ENCODE measurements around the gene GAGE10. TPM values are rescaled to one million over a fixed set of nuclear protein-coding genes. Genes with fewer than 3 reads are reported as not detected.
"Not testable (repeated sequence)": the region's sequence is repeated elsewhere in the genome, so short reads cannot be mapped to it uniquely, and the experiment has no call there.

The GAGE10 gene
- total and polyA plus RNA-seq, 4 experiments from 2014 or later: not detected

DNA sequence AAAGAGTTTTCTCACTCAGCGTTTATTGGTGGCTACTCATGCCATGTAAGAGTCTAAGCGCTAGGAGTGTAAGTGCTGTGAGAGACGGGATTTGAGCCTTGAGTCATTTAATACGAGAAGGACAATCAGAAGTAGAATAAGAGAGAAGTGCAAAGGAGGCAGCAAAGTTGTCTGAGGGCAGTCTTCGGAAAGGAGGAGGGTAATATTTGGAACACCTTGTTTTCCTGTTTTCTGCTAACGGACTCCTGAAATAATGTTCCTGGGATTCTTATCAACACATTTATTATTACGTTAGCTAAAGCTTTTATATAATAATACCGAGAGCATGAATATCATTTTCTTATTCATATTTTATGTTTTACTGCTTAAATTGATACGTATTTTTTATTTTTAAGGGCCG lies 42.0 kb downstream of the GAGE10 start:
- H3K4me1 ChIP-seq (ENCODE audit: insufficient read depth, low read length); CTCF ChIA-PET (ENCODE audit: partially characterized antibody); H3K36me3 Mint-ChIP-seq; H3K4me3 Mint-ChIP-seq; H3K4me1 Mint-ChIP-seq; H3K27ac ChIP-seq (ENCODE audit: low read depth, low read length); H3K4me3 ChIP-seq (ENCODE audit: low read length in 2 of 2); H3K27me3 ChIP-seq (ENCODE audit: insufficient read depth, low read length); H3K27me3 Mint-ChIP-seq; H3K27ac Mint-ChIP-seq; H3K36me3 ChIP-seq (ENCODE audit: insufficient read depth, low read length); intact Hi-C loops (cut with micrococcal nuclease); H3K9me3 Mint-ChIP-seq; POLR2A ChIA-PET (ENCODE audit: partially characterized antibody); DNase-seq; H3K9me3 ChIP-seq (ENCODE audit: control insufficient read depth in 1 of 2, low read length in 2 of 2): not testable (repeated sequence)

DNA sequence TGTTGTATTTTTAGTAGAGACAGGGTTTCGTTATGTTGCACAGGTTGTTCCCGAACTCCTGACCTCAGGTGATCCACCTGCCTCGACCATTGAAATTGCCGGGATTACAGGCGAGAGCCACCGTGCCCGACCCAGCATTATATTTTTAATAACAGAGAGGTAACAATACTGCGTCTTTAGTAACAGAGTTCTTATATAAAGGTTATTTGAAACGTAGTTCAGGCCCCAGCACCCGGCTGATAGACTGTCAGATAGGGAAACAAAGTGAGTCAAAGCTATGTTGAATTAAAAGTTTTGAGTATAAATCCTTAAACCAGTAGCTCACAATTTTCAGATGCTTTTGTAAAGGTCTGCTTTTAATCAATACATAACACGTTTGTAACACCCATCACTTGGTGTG lies 42.7 kb downstream of the GAGE10 start:
- POLR2A ChIA-PET (ENCODE audit: partially characterized antibody); H3K4me3 Mint-ChIP-seq; H3K4me3 ChIP-seq (ENCODE audit: low read length in 2 of 2); H3K27me3 ChIP-seq (ENCODE audit: insufficient read depth, low read length); CTCF ChIA-PET (ENCODE audit: partially characterized antibody); H3K9me3 ChIP-seq (ENCODE audit: control insufficient read depth in 1 of 2, low read length in 2 of 2); H3K4me1 ChIP-seq (ENCODE audit: insufficient read depth, low read length); H3K27me3 Mint-ChIP-seq; H3K36me3 ChIP-seq (ENCODE audit: insufficient read depth, low read length); intact Hi-C loops (cut with micrococcal nuclease); H3K36me3 Mint-ChIP-seq; H3K27ac ChIP-seq (ENCODE audit: low read depth, low read length); H3K4me1 Mint-ChIP-seq; H3K27ac Mint-ChIP-seq; DNase-seq; H3K9me3 Mint-ChIP-seq: not testable (repeated sequence)

Other genes with a start within 250 kb of the GAGE10 start
- gene CCDC120, start 244.6 kb upstream of the GAGE10 start, total RNA-seq: 10 to 100 TPM in 1 of 2 experiments, 1 to 10 TPM in 1; 9.8 to 10.6 TPM
- gene CCDC120, start 244.6 kb upstream of the GAGE10 start, polyA plus RNA-seq: under 1 TPM; 0.19 to 0.94 TPM
- 10 to 100 TPM; 25.4 to 28.9 TPM for gene PRAF2, start 229.6 kb upstream of the GAGE10 start, total RNA-seq
- gene PRAF2, start 229.6 kb upstream of the GAGE10 start, polyA plus RNA-seq: 10 to 100 TPM; 29.3 to 60.1 TPM
- 100 to 1,000 TPM; 102 to 126 TPM for gene WDR45, start 223.8 kb upstream of the GAGE10 start, total RNA-seq
- gene WDR45, start 223.8 kb upstream of the GAGE10 start, polyA plus RNA-seq: 10 to 100 TPM; 43.2 to 57.3 TPM
- 10 to 100 TPM; 20.0 to 20.7 TPM for gene GPKOW, start 179.9 kb upstream of the GAGE10 start, total RNA-seq
- gene GPKOW, start 179.9 kb upstream of the GAGE10 start, polyA plus RNA-seq: 10 to 100 TPM; 23.6 to 37.2 TPM
- gene MAGIX, start 140.9 kb upstream of the GAGE10 start, total RNA-seq: 1 to 10 TPM; 1.6 to 2.2 TPM
- gene MAGIX, start 140.9 kb upstream of the GAGE10 start, polyA plus RNA-seq: under 1 TPM; 0.21 to 0.94 TPM
- 100 to 1,000 TPM; 132 to 146 TPM for gene PLP2, start 131.7 kb upstream of the GAGE10 start, total RNA-seq
- 100 to 1,000 TPM; 228 to 334 TPM for gene PLP2, start 131.7 kb upstream of the GAGE10 start, polyA plus RNA-seq
- 10 to 100 TPM; 12.0 to 12.3 TPM for gene PRICKLE3, start 117.3 kb upstream of the GAGE10 start, total RNA-seq
- gene PRICKLE3, start 117.3 kb upstream of the GAGE10 start, polyA plus RNA-seq: 1 to 10 TPM in 1 of 2 donors, under 1 TPM in 1; 0.73 to 4.5 TPM
- gene SYP, start 103.5 kb upstream of the GAGE10 start, total RNA-seq: under 1 TPM; 0.50 to 0.73 TPM
- under 1 TPM in 1 of 2 donors, not detected in 1; 0.32 TPM for gene SYP, start 103.5 kb upstream of the GAGE10 start, polyA plus RNA-seq
- 1 to 10 TPM; 1.2 to 1.3 TPM for gene CACNA1F, start 70.3 kb upstream of the GAGE10 start, total RNA-seq
- gene CACNA1F, start 70.3 kb upstream of the GAGE10 start, polyA plus RNA-seq: under 1 TPM in 1 of 2 donors, not detected in 1; 0.03 TPM
- 10 to 100 TPM; 27.1 to 27.7 TPM for gene CCDC22, start 68.2 kb upstream of the GAGE10 start, total RNA-seq
- 10 to 100 TPM; 22.6 to 33.1 TPM for gene CCDC22, start 68.2 kb upstream of the GAGE10 start, polyA plus RNA-seq
- gene FOXP3, start 38.9 kb upstream of the GAGE10 start, total RNA-seq: 1 to 10 TPM; 3.5 to 4.3 TPM
- gene FOXP3, start 38.9 kb upstream of the GAGE10 start, polyA plus RNA-seq: 1 to 10 TPM in 1 of 2 donors, under 1 TPM in 1; 1.00 to 2.2 TPM
- gene PPP1R3F, start 33.9 kb upstream of the GAGE10 start, total RNA-seq: 10 to 100 TPM; 17.4 to 17.7 TPM
- 10 to 100 TPM in 1 of 2 donors, 1 to 10 TPM in 1; 4.8 to 10.7 TPM for gene PPP1R3F, start 33.9 kb upstream of the GAGE10 start, polyA plus RNA-seq
- not detected for gene GAGE12J, start 18.4 kb downstream of the GAGE10 start, total RNA-seq
- not detected for gene GAGE12J, start 18.4 kb downstream of the GAGE10 start, polyA plus RNA-seq
- not detected for gene GAGE13, start 27.9 kb downstream of the GAGE10 start, total RNA-seq
- not detected for gene GAGE13, start 27.9 kb downstream of the GAGE10 start, polyA plus RNA-seq
- gene GAGE12C, start 228.5 kb downstream of the GAGE10 start, total RNA-seq: not detected
- not detected for gene GAGE12C, start 228.5 kb downstream of the GAGE10 start, polyA plus RNA-seq
- not detected for gene GAGE12D, start 238.1 kb downstream of the GAGE10 start, total RNA-seq
- not detected for gene GAGE12D, start 238.1 kb downstream of the GAGE10 start, polyA plus RNA-seq
- not detected for gene GAGE12E, start 247.6 kb downstream of the GAGE10 start, total RNA-seq
- not detected for gene GAGE12E, start 247.6 kb downstream of the GAGE10 start, polyA plus RNA-seq

Data from CD4-positive, alpha-beta memory T cell (primary cell).